HG03066 (cell line): ENCODE data around the gene AP3S2.
"Not testable (repeated sequence)": the region's sequence is repeated elsewhere in the genome, so short reads cannot be mapped to it uniquely, and the experiment has no call there.

ENCODE experiments used
- ATAC-seq: cut with Tn5 transposase; IDR thresholded peaks from one replicate; pipeline ENCODE4 v1.9.1; 2021; ENCODE audit warnings: low read depth; ENCODE audit not compliant: unreplicated experiment

AP3S2 gene

DNA sequence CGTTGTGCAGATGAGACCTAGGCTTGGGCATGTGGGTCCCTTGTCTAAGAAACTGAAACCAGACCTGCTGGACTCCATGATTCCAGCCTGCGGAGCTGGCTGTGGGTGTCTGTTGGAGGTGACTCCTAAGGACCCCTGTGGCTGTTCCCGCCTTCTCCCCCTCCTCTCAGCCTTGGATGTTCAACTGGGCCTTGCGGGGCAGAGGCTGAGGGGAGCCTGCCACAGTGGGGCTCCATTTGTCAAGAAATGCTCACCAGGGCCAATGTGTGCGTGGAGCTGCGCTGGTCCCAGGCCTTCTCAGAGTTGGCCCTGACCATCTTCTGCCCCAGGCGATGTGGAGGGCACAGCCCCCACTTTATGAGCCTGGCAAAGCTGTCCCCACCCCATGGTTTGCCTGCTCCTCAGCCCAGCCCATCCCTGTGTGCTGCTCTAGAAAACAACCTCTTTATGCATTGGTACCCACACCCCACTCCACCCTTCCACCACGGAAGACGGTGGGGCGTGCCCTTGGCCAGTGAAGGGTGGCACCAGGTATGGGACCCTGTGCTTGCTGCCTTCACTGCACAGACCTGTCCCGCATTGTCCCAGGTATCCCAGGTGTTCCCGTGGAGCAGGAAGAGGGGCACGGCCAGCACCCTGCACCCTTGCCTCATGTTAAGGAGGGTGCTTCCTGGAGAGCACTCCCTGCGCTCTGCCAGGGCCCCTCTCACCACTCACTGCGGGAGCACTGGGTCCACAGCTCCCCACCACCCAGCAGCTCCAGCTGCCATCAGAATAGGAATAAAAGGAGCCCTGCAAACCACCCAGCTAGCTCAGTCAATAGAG is 109.7 kb downstream of the AP3S2 start:
- ATAC-seq = no peak

- no peak for ATAC-seq
Measured at GRCh38 chr15:89783111-89783860, 110.5 kb downstream of the AP3S2 start.

GRCh38 chr15:89782619-89782950 is 111.2 kb downstream of the AP3S2 start:
- ATAC-seq = not testable (repeated sequence)

DNA sequence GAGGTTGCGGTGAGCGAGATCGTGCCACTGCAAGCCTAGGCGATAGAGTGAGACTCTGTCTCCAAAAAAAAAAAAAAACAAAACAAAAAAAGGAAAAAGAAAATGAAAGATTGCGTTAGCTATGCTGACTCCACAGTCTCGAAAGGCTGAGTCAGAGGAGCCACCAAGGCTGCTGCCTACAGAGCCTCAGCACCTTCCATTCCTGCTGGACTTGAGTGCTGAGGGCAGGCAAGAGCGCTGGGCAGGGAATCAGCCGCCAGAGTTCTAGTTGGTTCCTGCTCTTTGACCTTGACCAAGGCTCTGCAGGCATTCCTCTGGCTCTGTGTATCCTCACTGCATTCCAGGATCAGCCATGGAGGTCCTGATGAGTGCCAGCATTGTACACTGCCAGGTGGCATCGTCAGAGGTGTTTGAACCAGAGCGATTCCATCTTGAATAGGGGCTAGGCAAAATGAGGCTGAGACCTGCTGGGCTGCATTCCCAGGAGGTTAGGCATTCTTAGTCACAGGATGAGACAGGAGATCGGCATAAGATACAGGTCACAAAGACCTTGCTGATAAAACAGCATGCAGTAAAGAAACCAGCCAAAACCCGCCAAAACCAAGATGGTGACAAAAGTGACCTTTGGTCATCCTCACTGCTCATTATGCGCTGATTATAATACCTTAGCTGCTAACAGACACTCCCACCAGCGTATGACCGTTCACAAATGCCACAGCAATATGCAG is 111.7 kb downstream of the AP3S2 start:
- no peak for ATAC-seq

DNA sequence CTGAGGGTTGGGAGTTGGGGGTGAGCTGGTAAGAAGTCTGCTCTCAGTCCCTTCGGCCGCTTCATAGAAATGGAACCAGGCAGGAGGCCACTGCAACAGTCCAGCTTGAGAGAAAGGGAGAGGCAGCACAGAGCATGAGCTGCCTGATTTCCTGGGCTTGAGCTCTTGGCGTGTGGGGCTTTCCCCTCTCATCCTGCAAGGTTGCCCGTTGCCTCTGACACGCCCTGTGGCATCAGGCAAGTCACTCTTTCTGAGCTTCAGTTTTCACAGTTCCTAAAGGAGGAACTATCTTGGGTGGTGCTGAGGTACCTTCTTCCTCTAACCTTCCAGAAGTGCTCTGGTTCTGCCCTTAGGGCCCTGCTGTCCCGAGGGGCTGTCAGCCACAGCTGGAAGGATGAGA is 112.7 kb downstream of the AP3S2 start:
- ATAC-seq = no peak

DNA sequence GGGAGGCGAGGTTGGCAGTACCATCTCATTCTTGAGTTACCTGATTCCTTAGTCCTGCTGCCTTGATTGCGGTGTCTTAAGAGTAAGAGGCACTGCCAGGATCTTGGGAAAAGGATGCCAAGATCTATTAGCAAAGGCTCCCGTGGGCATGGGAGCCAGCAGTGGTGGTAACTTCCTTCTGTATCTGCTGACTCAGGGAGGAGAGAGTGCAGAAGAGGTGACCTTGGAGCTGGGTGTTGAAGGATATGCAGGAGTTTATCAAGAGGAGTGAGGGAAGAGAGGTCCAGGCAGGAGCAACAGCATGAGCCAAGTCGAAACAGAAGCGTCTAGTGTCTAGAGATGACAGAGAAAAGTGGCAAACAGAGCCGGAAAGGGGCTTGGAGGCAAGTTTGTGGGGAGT is 113.2 kb downstream of the AP3S2 start:
- ATAC-seq = no peak
